ENCODE data around the gene DOK6. TPM values are rescaled to one million over a fixed set of nuclear protein-coding genes. Genes with fewer than 3 reads are reported as not detected.

DOK6 gene
- total and polyA plus RNA-seq, 2 donors (not counting 3 experiments of a cell fraction or from before 2014, with no cell fraction given): under 0.01 TPM; not detected in 1

GRCh38 chr18:69447886-69448285 is 47.2 kb downstream of the DOK6 start:
- Histone ChIP-seq H3K9me3 (replicated peaks; ENCODE audit: control insufficient read depth, insufficient read depth, low read length) (no peaks in the 10 kb centered on the region), H3K36me3 (ENCODE audit: control insufficient read depth in 2 of 2, extremely low read depth in 1 of 2, insufficient read depth in 2 of 2, low read length in 2 of 2) (no peaks in the 10 kb centered on the region), H3K4me3 (replicated peaks in 1 of 3; ENCODE audit: insufficient read depth in 1 of 3, low read depth in 1 of 3, low read length in 3 of 3) (no peak overlapping the region), H3K9ac (replicated peaks; ENCODE audit: extremely low read depth, insufficient read depth, low read length) (no peak overlapping the region), H4K20me1 (replicated peaks; ENCODE audit: control insufficient read depth, extremely low read depth, insufficient read depth, low read length) (no peaks in the 10 kb centered on the region), H3K27ac (ENCODE audit: insufficient read depth, low read depth, low read length) (no peak overlapping the region), H3K79me2 (ENCODE audit: control insufficient read depth, insufficient read depth, low read length) (no peaks in the 10 kb centered on the region), H3K4me1 (ENCODE audit: control insufficient read depth, extremely low read depth, insufficient read depth, low read length) (no peaks in the 10 kb centered on the region), H3K4me2 (ENCODE audit: insufficient read depth, low read length) (no peak overlapping the region), H3K9me1 (replicated peaks; ENCODE audit: control insufficient read depth, extremely low read depth, insufficient read depth, low read length) (no peaks in the 10 kb centered on the region), H2AFZ (ENCODE audit: low read depth, low read length) (no peak overlapping the region), H3K27me3 (ENCODE audit: control insufficient read depth in 2 of 2, insufficient read depth in 2 of 2, low read length in 2 of 2) (no peaks in the 10 kb centered on the region)
- intact Hi-C loops (cut with micrococcal nuclease) (no loop called here), dilution Hi-C loops (cut with MboI; ENCODE audit: extremely low pct_ligation_motif_present, low sequenced_read_pairs) (no loop called here)
- TF ChIP-seq FOS (IDR thresholded peaks at IDR 0.05; ENCODE audit: borderline replicate concordance, insufficient read depth, low read length): no peak
- TF ChIP-seq JUN (IDR thresholded peaks at IDR 0.05; ENCODE audit: borderline replicate concordance, insufficient read depth, insufficient read length, low read depth): no peak
- TF ChIP-seq MAX (IDR thresholded peaks at IDR 0.05; ENCODE audit: insufficient read depth, insufficient read length): no peak
- TF ChIP-seq POLR2AphosphoS5 (IDR thresholded peaks at IDR 0.05; ENCODE audit: insufficient read depth, low read depth, low read length): no peak
- no peak for TF ChIP-seq GATA2 (IDR thresholded peaks at IDR 0.05; ENCODE audit: insufficient read depth, insufficient read length, low read depth, low read length)
- TF ChIP-seq EZH2 (IDR thresholded peaks at IDR 0.05; ENCODE audit: borderline replicate concordance, low read depth, low read length, severe bottlenecking): no peak
- TF ChIP-seq POLR2A (IDR thresholded peaks at IDR 0.05; ENCODE audit: low read depth, low read length): no peak
- no peak for TF ChIP-seq MYC (IDR thresholded peaks at IDR 0.05; ENCODE audit: low read depth, low read length)
- TF ChIP-seq CTCF (IDR thresholded peaks at IDR 0.05; ENCODE audit: extremely low read depth in 1 of 2, insufficient read depth in 1 of 2, low read depth in 1 of 2, low read length in 2 of 2): no peak
- ChIA-PET CTCF (no interaction called here), POLR2A (no interaction called here)
- FAIRE-seq (no peak), DNase-seq (ENCODE audit: low read depth, low spot score) (no peak)
- BruUV-seq (replicated peaks): no TSS peak

Measured in endothelial cell of umbilical vein (primary cell).